HEK293 (cell line): ENCODE data around the gene TMEM135.

Experiments
- CTCF ChIP-seq: fragments of 450-650 bp; formaldehyde crosslinking; IDR thresholded peaks from 2 replicates; pipeline ENCODE4 v1.5.1; 2016; ENCODE audit warnings: missing biosample characterization, missing genetic modification characterization
- GLIS2 ChIP-seq: fragments of 450-650 bp; formaldehyde crosslinking; IDR thresholded peaks from 2 replicates; pipeline ENCODE4 v1.5.1; 2016; ENCODE audit warnings: missing biosample characterization, missing genetic modification characterization
- KLF17 ChIP-seq: fragments of 450-650 bp; formaldehyde crosslinking; IDR thresholded peaks from 2 replicates; pipeline ENCODE4 v1.5.1; 2016; ENCODE audit warnings: missing biosample characterization, missing genetic modification characterization
- KLF9 ChIP-seq: fragments of 450-650 bp; formaldehyde crosslinking; IDR thresholded peaks from 2 replicates; pipeline ENCODE4 v1.5.1; 2016; ENCODE audit warnings: missing biosample characterization, missing genetic modification characterization, low read depth
- MEIS1 ChIP-seq: sonication (generic); formaldehyde crosslinking; IDR thresholded peaks from 2 replicates; pipeline ENCODE4 v1.8.1; 2022; ENCODE audit warnings: missing genetic modification reagents, mild to moderate bottlenecking, borderline replicate concordance
- ZNF10 ChIP-seq: fragments of 450-650 bp; formaldehyde crosslinking; IDR thresholded peaks from 2 replicates; pipeline ENCODE4 v1.5.1; 2017; ENCODE audit warnings: missing biosample characterization, missing genetic modification characterization
- ZNF132 ChIP-seq: fragments of 450-650 bp; formaldehyde crosslinking; IDR thresholded peaks from 2 replicates; pipeline ENCODE4 v1.5.1; 2017; ENCODE audit warnings: missing biosample characterization, missing genetic modification characterization, borderline replicate concordance
- ZNF274 ChIP-seq, 2 experiments: fragments of 200-500 bp in 1 of 2; fragments of 450-650 bp in 1 of 2; sonication (Bioruptor generic) in 1 of 2; formaldehyde crosslinking in 1 of 2; IDR thresholded peaks; 2 replicates each; pipeline versions ENCODE4 v1.5.1 to v1.6.1; 2014 to 2016; ENCODE audit warnings: borderline replicate concordance in 1 of 2, inconsistent platforms in 1 of 2, low read length in 1 of 2, missing biosample characterization in 1 of 2, missing genetic modification characterization in 1 of 2
- ZNF354C ChIP-seq: fragments of 450-650 bp; formaldehyde crosslinking; IDR thresholded peaks from 2 replicates; pipeline ENCODE4 v1.5.1; 2016; ENCODE audit warnings: missing biosample characterization, missing genetic modification characterization, low read depth, borderline replicate concordance
- ZNF394 ChIP-seq: fragments of 450-650 bp; formaldehyde crosslinking; IDR thresholded peaks from 2 replicates; pipeline ENCODE4 v1.5.1; 2016; ENCODE audit warnings: missing biosample characterization, missing genetic modification characterization, mild to moderate bottlenecking, moderate library complexity, borderline replicate concordance
- ZNF48 ChIP-seq: fragments of 450-650 bp; formaldehyde crosslinking; IDR thresholded peaks from 2 replicates; pipeline ENCODE4 v1.5.1; 2016; ENCODE audit warnings: missing biosample characterization, missing genetic modification characterization
- ZNF670 ChIP-seq: fragments of 450-650 bp; formaldehyde crosslinking; IDR thresholded peaks from 2 replicates; pipeline ENCODE4 v1.5.1; 2016; ENCODE audit warnings: missing biosample characterization, missing genetic modification characterization, low read depth
- ZNF792 ChIP-seq: fragments of 450-650 bp; formaldehyde crosslinking; IDR thresholded peaks from 2 replicates; pipeline ENCODE4 v1.5.1; 2016; ENCODE audit warnings: missing biosample characterization, missing genetic modification characterization
- ZNF830 ChIP-seq: fragments of 450-650 bp; IDR thresholded peaks from 2 replicates; pipeline ENCODE4 v1.5.0; 2018; ENCODE audit warnings: missing biosample characterization, missing genetic modification characterization, low read depth, mild to moderate bottlenecking, moderate library complexity

DNA sequence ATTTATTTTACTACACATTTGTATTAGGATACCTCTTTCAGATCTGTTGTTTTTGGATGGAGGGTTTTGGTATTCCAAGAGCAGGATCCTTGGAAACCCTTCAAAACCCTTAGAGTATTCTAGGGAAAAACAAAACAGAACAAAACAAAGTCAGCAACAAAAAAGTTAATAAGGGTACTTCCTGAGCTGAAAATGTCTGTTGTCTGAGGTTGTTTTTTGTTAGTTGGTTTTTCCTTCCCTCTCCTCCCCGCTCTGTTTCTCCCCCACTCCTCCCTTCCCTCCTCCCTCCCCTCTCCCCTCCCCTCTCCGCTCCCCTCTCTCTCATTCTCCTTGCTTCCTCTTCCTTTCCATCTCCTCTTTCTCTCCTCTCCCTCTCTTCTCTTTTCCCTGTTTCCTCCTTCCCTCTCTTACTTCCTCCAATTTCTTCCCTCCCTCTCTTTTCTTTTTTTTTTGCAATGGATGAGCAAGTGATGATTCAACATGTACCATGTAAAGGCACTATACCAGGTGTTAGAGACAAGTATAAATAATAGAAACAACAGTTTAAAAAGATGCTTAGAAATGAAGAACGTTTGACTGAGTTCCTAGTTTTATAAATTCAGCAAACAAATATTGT lies 160.6 kb downstream of the TMEM135 start:
- no peak for TF ChIP-seq ZNF354C (tag by site-specific recombination)
- TF ChIP-seq ZNF10 (tag by site-specific recombination), result no peak
- no peak for TF ChIP-seq ZNF274 (IDR thresholded peaks at IDR 0.05; ENCODE audit: low read length)
- TF ChIP-seq ZNF274 (tag by site-specific recombination; IDR thresholded peaks at IDR 0.05; ENCODE audit: borderline replicate concordance), result no peak
- TF ChIP-seq MEIS1, result no peak
- no peak for TF ChIP-seq KLF9
- TF ChIP-seq KLF17 (tag by site-specific recombination), result no peak
- TF ChIP-seq ZNF132 (tag by site-specific recombination), result no peak
- TF ChIP-seq ZNF670 (tag by site-specific recombination), result no peak
- TF ChIP-seq ZNF394 (tag by site-specific recombination), result no peak
- no peak for TF ChIP-seq ZNF792 (tag by site-specific recombination)
- no peak for TF ChIP-seq ZNF830 (tag by site-specific recombination)
- no peak for TF ChIP-seq GLIS2 (tag by site-specific recombination)
- TF ChIP-seq CTCF (tag by site-specific recombination), result no peak
- TF ChIP-seq ZNF48 (tag by site-specific recombination), result no peak
